HG02642 (cell line): ENCODE measurements around the gene LSM14A.
"Not testable (repeated sequence)": the region's sequence is repeated elsewhere in the genome, so short reads cannot be mapped to it uniquely, and the experiment has no call there.

Source experiments
- ATAC-seq: cut with Tn5 transposase; IDR thresholded peaks from one replicate; pipeline ENCODE4 v1.9.1; 2021; ENCODE audit warnings: mild to moderate bottlenecking; ENCODE audit not compliant: unreplicated experiment, poor library complexity

Gene LSM14A

GRCh38 chr19:34225659-34226015 is 53.3 kb downstream of the LSM14A start:
- ATAC-seq, result no peak

GRCh38 chr19:34226036-34226435 is 53.7 kb downstream of the LSM14A start:
- no peak for ATAC-seq

DNA sequence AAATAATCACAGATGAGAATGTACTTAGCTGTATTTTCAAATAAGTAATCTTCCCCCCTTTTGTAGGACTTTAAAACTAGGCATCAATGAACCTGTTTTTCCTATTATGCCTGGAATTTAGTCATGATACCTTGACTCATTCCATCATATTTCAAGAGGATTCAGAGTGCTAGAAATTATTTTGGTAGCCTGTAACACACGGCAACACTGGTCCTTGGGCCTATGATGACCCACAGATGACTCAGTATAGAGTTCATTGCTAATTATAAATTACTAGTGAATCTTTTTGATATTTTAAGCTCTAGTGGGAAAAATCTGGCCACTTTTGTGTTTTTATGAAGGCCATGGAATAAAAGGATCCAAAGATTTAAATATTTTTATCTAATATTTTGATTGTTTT is 56.0 kb downstream of the LSM14A start:
- no peak for ATAC-seq

GRCh38 chr19:34228762-34229161 is 56.5 kb downstream of the LSM14A start:
- no peak for ATAC-seq

GRCh38 chr19:34229721-34230120 is 57.4 kb downstream of the LSM14A start:
- ATAC-seq, result no peak

DNA sequence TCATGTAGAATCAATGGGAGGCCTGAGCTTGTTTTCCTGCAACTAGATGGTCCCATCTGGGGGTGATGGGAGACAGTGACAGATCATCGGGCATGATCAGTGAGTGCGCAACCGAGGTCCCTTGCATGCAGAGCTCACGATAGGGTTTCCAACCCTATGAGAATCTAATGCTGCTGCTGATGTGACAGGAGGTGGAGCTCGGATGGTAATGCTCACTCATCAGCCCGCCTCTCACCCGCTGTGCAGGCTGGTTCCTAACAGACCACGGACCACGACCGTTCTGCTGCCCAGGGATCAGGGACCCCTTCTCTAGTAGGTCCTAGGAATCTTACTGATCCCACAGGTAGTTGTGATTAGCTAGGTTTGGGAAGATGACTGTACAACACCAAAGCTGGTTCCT is 58.5 kb downstream of the LSM14A start:
- no peak for ATAC-seq

- no peak for ATAC-seq
Observed at GRCh38 chr19:34231439-34231838, 59.1 kb downstream of the LSM14A start.

DNA sequence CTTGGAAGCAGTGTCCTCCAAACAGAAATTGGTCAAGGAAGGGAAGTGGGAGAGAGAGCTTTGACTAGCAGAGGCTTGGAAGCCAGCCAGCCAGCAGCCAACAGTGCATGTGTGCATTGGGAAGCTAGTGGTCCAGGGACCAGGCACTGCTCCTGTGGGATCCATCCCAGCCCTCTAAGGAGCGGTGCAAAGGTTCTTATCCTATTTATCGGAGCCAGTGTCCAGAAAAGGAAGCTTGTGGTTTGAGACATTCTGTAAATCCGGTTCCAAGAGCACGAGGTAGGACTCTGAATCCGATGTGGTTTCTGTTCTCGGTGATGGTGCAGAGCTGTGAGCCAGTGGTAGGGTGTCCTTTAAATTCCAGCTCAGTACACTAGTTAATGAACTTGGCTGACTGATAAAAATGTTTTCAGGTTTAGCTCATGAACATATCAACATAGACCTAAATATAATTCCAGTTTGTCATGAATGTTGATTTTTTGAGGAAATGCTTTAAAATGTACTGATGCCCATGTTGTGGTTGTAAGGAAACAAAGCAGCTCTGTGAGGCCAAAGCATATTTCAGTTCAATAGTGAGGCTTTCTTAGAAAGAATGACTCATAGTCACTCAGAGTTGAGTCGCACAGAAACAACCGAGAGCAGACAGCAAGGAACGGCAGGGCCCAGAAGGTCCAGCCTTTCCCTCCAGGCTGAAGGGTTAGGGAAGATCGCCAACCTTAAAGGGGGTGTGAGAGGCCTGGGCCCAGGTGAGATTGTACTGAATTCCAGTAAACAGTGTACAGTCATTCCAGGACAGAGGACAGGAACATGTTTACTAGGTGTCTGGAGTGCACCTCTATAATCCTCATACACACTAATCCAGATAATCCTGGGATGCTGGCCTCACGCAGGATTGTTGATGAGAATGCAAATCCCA is 60.5 kb downstream of the LSM14A start:
- ATAC-seq, result peak; percentile 51

DNA sequence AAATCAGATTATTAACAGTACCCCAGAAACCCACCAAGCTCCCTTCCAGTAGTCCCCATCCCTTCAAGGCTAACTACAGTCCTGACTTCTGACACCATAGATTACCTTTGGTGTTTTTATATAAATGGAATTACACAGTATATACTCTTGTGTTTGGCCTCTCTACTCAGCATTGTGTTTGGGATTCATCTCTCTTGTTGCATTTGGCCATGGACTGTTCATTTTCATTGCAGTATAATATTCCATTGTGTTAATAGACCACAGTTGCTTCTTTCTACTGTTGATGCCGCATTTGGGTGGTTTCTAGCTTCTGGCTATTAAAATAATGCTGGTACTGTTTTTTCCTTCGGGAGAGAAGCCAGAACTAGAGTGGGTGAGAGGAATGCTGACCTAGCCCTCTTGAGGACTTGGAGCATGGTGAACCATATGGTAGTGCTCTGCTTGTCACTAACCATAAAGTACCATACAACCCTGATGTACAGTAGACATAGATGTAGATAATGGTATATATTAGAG is 63.2 kb downstream of the LSM14A start:
- no peak for ATAC-seq

- no peak for ATAC-seq
Observed at GRCh38 chr19:34236035-34236987, 64.0 kb downstream of the LSM14A start.

- ATAC-seq, result no peak
Observed at GRCh38 chr19:34237283-34237682, 65.0 kb downstream of the LSM14A start.

- ATAC-seq, result no peak
Observed at GRCh38 chr19:34237939-34238338, 65.6 kb downstream of the LSM14A start.

DNA sequence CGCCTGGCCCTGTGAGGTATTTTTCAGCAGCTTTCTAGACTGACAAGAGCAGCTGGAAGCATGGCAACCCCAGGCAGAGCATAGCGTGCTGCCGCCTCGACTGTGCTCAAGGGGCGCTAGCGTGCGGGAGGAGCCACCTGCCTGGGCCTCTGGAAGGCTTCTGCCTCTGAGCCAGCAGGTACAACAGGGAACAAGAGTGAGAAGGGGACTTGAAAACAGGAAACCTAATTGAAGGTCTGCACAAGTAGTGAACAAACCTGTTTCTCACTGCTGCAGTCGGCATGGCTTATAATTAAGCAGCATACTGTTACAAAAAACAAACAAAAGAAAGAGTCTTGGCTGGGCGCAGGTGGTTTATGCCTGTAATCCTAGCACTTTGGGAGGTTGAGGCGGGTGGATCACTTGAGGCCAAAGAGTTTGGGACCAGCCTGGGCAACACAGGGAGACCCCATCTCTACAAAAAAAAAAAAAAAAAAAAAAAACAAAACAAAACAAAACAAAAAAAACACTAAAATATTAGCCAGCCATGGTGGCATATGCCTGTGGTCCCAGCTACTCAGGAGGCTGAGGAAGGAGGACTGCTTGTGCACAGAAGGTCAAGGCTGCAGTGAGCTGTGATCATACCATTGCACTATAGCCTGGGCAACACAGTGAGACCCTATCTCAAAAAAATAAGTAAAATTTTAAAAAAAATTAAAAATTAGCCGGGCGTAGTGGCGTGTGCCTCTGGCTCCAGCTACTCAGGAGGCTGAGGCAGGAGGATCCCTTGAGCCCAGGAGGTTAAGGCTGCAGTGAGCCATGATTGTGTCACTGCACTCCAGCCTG is 69.4 kb downstream of the LSM14A start:
- no peak for ATAC-seq

- ATAC-seq, result not testable (repeated sequence)
Observed at GRCh38 chr19:34243138-34243875, 71.0 kb downstream of the LSM14A start.

- no peak for ATAC-seq
Observed at GRCh38 chr19:34243876-34244578, 71.7 kb downstream of the LSM14A start.

DNA sequence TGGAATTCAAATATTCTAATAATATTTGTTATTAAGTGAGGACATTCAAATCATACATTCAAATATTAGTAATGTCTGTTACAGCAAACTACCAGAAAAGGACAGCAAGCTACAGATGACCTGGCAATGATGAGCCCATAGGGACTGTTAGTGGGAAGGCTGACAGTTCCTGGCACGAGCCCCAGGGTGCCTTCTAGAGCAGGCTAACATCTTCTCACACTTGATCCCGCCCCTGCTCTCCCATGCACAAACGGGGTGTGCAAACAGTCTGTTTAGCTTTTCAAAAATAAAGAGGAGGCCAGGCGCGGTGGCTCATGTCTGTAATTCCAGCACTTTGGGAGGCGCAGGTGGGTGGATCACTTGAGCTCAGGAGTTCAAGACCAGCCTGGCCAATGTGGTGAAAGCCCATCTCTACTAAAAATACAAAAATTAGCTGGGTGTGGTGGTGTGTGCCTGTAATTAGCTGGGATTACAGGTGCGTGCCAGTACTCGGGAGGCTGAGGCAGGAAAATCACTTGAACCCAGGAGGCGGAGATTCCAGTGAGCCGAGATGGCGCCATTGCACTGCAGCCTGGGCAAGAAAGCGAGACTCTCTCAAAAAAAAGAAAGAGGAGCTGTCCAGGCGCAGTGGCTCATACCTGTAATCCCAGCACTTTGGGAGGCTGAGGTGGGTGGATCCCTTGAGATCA is 72.5 kb downstream of the LSM14A start:
- no peak for ATAC-seq

- ATAC-seq, result no peak
Observed at GRCh38 chr19:34246340-34246739, 74.0 kb downstream of the LSM14A start.

- no peak for ATAC-seq
Observed at GRCh38 chr19:34248941-34249340, 76.6 kb downstream of the LSM14A start.
